DOHH2 (cell line): ENCODE results near the gene NOP53.

Experiments used
- EZH2phosphoT487 ChIP-seq: fragments of 200-600 bp; sonication (generic); IDR thresholded peaks from 2 replicates; pipeline ENCODE4 v1.6.1; 2017; ENCODE audit warnings: borderline replicate concordance, mild to moderate bottlenecking, antibody characterized with exemption, low read length, moderate library complexity, mixed read lengths
- TF ChIP-seq, protein P1 (sequence below): fragments of 200-600 bp; sonication (generic); IDR thresholded peaks from one replicate; pipeline ENCODE4 v1.5.1; 2014; ENCODE audit warnings: antibody characterized with exemption, mild to moderate bottlenecking, low read depth, low read length; ENCODE audit not compliant: poor library complexity, severe bottlenecking

DNA sequence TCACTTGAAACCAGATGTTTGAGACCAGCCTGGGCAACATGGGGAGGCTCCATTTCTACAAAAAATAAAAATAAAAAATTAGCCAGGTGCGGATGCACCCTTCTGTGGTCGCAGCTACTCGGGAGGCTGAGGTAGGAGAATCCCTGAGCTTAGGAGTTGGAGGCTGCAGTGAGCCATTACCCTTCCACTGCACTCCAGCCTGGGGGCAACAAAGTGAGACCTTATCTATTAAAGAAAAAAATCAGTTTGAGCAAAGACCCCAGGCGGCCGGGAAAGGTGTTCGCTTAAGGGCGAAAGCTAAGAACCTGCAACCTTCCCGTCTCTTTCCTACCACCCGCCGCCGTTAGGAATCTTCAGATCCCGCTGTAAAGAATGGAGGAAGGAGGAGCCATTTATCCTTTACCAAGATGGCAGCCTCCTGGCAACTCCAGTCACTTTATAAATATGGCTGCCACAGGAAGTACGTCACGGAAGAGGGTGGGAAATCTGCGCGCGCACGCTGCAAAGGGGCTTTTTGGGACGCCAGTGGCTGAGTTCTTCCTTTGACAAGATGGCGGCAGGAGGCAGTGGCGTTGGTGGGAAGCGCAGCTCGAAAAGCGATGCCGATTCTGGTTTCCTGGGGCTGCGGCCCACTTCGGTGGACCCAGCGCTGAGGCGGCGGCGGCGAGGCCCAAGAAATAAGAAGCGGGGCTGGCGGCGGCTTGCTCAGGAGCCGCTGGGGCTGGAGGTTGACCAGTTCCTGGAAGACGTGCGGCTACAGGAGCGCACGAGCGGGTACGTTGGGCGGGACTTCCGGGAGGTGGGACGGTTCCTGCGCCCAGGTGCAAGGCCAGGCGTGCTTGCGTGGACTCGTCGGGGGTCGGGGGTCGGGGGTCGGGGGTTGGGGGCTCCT lies at the start of gene NOP53:
- TF ChIP-seq, protein P1, sequence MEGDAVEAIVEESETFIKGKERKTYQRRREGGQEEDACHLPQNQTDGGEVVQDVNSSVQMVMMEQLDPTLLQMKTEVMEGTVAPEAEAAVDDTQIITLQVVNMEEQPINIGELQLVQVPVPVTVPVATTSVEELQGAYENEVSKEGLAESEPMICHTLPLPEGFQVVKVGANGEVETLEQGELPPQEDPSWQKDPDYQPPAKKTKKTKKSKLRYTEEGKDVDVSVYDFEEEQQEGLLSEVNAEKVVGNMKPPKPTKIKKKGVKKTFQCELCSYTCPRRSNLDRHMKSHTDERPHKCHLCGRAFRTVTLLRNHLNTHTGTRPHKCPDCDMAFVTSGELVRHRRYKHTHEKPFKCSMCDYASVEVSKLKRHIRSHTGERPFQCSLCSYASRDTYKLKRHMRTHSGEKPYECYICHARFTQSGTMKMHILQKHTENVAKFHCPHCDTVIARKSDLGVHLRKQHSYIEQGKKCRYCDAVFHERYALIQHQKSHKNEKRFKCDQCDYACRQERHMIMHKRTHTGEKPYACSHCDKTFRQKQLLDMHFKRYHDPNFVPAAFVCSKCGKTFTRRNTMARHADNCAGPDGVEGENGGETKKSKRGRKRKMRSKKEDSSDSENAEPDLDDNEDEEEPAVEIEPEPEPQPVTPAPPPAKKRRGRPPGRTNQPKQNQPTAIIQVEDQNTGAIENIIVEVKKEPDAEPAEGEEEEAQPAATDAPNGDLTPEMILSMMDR = no peak
- TF ChIP-seq EZH2phosphoT487 = no peak
